ENCODE results near the gene VAMP5. TPM values are rescaled to one million over a fixed set of nuclear protein-coding genes. Genes with fewer than 3 reads are reported as not detected.
"Not testable (repeated sequence)": the region's sequence is repeated elsewhere in the genome, so short reads cannot be mapped to it uniquely, and the experiment has no call there.

Gene VAMP5
- total RNA-seq, 4 donors from 2014 or later = 51.4 to 116 (median 85.0) TPM

- DNase-seq (ENCODE audit: low spot score) (no peak), ATAC-seq (ENCODE audit: low FRiP score) (no peak)
- TF ChIP-seq CTCF (IDR thresholded peaks at IDR 0.05) = no peak
Measured at GRCh38 chr2:85540133-85540648, 44.0 kb upstream of the VAMP5 start.

- ATAC-seq (ENCODE audit: low FRiP score) (no peak), DNase-seq (ENCODE audit: low spot score) (no peak)
- TF ChIP-seq CTCF (IDR thresholded peaks at IDR 0.05) = no peak
Measured at GRCh38 chr2:85541262-85541661, 43.0 kb upstream of the VAMP5 start.

GRCh38 chr2:85541753-85542457, 42.3 kb upstream of the VAMP5 start:
- no peak for ATAC-seq (ENCODE audit: low FRiP score)
- TF ChIP-seq CTCF (IDR thresholded peaks at IDR 0.05) = no peak
- DNase-seq (ENCODE audit: low spot score) = no peak

- no peak for TF ChIP-seq CTCF (IDR thresholded peaks at IDR 0.05)
- DNase-seq (ENCODE audit: low spot score) (no peak), ATAC-seq (ENCODE audit: low FRiP score) (no peak)
Measured at GRCh38 chr2:85542777-85543176, 41.5 kb upstream of the VAMP5 start.

GRCh38 chr2:85544254-85544691, 40.0 kb upstream of the VAMP5 start:
- not testable (repeated sequence) for ATAC-seq (ENCODE audit: low FRiP score); DNase-seq (ENCODE audit: low spot score)

- ATAC-seq (ENCODE audit: low FRiP score); DNase-seq (ENCODE audit: low spot score): not testable (repeated sequence)
Measured at GRCh38 chr2:85544915-85545779, 39.1 kb upstream of the VAMP5 start.

GRCh38 chr2:85545780-85546240, 38.4 kb upstream of the VAMP5 start:
- ATAC-seq (ENCODE audit: low FRiP score) = no peak
- no peak for DNase-seq (ENCODE audit: low spot score)
- TF ChIP-seq CTCF (IDR thresholded peaks at IDR 0.05) = no peak
